Epidermal melanocyte (primary cell): ENCODE data around the gene CCNI2.

Source experiments
- DNase-seq: peaks from one replicate; pipeline ENCODE4 v3.0.0; 2011; ENCODE audit warnings: low spot score; ENCODE audit not compliant: insufficient read length

CCNI2 gene

DNA sequence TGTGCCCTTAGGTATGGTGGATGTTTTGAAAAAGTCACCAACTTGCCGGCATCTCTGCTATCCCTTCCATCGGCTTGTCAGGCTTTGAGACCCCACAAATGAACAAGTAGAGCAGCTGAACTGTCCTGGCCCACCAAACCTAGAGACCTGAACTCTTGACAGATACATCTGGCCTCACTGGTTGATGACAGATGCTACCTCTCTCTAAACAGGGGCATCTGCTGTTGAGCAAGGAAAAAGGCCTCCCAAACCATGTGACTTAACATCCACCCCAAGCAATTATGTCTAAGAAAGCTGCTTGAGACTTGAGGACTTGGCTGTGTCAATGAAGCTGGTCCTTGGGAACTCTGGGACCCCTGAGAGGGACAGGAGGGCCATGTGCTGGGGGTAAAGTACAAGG lies 2.3 kb downstream of the CCNI2 start:
- DNase-seq = no peak

DNA sequence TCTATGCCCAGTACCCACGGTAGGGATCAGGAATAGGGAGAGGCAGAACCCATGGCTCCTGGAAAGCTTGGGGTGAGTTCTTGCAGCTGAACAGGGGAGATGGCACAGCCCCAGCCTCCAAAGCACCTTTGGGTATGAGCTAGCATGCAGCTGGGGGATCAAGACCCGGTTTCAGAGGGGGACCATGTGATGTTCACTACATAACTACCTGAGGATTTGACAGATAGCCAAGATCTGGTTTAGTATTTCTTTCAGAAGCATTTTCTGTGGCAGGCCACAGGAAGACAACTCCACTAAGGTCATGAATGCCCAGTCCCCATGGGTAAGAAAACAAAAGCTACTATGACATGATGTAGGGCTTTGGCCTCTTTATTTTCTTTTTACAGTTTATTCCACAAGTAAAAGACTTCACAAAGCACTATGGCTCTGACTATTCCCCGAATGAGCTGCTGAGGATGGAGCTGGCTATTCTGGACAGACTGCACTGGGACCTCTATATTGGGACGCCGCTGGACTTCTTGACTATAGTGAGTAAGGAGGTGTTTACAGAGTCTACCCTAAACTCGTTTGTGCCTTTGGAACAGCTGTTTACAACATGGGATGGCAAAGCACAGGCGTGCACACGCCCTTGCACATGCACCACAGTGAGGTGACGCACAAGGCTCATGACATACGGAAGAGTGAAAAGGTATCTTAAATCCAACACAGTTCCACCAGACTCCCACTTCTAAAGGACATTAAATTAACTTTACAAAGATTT lies 3.4 kb downstream of the CCNI2 start:
- no peak for DNase-seq

DNA sequence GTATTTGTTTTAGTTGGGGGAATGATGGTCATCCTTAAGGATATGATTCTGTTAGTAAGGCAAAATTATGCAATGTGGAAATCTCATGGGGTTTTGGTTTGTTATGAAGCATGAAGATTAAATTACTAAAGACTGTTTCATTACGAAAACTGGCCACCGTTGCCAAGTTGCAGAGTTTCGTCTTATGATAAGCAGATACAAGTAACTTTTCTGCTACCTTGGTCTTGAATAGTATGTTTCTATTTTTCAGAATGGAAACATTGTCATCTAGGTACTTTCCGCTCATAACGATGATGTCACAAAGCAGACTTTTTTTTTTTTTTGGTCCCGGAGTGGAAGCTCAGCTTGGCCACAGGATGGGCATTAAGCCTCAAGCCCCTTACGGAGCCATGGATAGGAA lies 4.2 kb downstream of the CCNI2 start:
- DNase-seq = no peak

DNA sequence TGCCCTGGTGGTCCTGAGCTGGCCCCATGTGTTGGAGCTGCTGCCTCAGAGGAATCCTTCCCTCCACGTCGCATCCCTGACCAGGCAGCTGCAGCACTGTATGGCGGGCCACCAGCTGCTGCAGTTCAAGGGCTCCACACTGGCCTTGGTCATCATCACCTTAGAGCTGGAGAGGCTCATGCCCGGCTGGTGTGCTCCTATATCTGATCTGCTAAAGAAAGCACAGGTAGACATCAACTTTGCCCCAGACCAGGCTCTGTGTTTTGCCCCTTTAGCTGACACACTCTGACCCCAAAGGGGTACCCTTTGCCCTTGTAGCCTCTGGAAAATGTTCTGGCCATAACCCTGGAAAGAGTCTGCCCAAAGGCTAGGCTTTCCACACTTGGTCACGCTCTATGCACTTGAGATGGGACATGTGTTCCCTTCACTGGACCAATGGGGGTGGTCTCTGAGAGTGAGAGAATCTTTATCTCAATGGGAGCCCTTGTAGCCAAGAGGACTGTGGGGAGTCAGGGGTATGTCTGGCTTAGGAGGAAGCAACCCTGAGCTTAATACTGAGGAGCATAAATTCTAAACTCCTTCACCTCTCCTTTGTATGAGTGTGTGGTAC lies 4.8 kb downstream of the CCNI2 start:
- DNase-seq = no peak

DNA sequence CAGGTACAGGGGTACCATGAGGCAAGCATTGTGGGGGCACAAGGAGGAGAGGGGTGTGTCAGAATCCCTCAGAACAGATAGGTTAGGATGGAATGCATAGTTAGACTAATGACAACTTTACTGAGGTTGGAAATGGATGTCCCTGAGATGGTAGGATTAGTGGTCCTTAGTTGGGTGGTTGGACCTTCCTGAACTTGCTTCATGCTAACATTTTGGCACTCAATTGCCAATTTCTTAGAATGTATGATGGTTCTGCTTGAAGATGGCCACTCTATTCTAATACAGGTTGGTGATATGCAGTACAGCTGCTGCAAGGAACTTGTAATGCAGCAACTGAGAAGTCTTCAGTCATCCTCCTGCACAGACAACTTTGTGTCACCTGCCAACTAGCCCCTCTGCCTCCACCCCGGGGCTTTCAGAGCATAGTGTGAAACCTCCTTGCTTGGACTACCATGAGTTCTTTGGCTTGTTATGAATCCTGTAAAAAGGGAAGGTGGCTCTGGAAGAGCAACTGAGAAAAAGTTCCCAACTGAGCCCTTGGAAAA lies 5.4 kb downstream of the CCNI2 start:
- no peak for DNase-seq

DNA sequence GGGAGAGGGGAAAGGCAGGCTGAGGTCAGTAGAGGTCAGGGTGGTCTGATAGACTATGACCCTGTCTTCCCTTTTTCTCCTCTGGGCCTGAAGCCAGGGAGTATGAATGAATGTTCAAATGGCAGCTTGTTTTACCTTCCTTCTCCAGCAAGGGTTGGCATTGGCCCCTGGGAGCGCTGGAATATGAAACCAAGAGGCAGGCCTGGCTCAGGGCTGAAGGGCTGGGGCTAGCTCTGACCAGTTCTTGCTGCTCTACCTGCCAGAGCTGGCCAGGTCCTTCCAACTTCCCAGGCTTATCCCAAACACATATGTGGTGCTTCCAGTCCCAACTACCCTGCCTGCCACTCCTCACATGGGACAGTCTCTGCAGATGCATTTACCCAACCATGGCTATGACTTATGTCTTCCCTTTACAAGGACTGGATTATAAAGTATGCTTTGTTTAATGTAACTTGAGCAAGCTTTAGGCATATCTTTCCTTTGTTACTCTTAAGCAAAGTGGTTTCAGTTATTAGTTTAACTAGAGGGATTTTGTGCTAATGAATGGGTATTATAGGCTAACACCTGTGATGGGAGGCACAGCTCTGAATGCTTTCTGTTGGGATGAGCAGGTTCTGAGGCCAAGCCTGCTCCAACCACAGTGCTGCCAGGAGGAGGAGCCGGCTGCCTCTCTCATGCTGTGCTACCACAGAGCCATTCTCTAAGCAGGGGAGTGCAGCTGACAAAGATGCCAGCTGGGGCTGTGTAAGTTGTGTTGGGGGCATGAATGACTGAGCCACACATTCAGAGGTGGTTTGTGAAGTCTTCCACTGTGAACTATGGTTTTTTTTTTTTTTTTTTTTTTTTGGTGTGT lies 6.1 kb downstream of the CCNI2 start:
- DNase-seq = no peak

DNA sequence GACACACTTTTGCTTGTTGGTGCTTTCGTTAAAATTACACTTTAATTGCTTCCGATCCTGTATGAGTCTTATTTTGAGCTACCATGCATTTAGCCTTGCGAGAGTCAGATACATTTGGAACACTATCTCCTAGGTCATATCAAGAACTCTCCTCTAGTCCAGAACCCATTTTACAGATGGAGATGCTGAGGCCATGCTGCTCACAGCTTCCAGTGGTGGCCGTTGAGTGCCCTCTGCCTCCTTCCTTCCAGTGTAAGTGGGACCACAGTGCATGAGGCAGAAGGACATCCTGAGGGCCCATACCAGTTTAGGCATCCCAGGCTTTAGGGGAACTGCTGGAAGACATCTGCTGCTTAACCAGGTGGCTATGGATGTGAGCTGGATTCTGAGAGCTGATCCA lies 6.9 kb downstream of the CCNI2 start:
- no peak for DNase-seq

DNA sequence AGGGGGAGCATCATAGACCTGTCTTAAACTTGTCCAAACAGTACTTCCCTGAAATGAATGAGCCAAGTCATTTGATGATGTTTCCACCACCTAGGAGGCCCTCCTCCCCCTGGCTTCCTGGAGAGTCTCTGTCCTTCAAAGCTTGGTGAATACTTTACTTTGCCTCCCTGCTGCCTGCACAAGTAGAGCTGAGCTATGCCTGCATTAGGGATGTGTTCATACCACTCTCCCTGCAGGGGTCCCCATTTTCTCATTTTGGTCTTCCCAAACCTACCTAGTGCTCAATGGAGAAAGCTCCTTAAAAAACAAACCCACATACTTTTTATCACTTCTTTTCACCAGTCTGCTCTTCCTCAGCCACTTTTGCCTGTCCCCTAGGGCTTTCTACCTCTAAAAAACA lies 7.7 kb downstream of the CCNI2 start:
- no peak for DNase-seq

DNA sequence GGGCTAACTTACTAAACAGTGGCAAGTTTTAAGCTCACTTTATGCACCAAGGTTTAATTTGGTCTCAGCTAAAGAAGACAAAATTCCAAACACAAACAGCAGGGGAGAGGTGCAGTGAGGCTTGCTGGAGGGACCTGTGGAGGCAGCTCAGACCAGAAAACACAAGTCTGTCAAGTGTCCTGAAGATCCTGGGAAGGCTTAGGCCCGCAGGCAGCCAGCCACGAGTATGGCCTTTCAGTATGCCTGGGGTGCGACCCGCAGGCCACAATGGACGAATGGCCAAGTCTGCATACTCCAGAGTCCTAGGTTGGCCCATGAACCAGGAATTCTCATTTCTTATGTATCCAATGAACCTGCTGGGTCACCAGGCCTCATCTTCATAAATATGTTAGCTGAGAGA lies 9.3 kb downstream of the CCNI2 start:
- no peak for DNase-seq

DNA sequence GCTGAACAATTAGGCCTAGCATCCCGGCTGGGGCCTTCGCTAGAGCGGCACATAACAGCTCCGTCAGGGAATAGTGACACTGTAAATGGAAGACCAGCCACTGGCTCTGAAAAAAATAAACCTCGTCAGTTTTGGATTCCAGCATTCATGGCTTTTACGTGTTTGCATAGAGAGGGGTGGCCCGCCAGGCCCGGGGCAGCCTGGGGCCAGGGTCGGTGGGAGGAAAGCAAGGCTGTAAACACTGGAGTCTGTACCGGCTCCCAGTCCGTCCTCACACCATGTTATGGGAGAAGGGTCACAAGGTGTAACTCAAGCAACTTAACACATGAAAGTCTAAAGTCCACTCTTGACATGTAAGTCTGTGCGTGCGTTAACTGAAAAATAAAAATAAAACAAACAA lies 11.2 kb downstream of the CCNI2 start:
- DNase-seq = no peak

DNA sequence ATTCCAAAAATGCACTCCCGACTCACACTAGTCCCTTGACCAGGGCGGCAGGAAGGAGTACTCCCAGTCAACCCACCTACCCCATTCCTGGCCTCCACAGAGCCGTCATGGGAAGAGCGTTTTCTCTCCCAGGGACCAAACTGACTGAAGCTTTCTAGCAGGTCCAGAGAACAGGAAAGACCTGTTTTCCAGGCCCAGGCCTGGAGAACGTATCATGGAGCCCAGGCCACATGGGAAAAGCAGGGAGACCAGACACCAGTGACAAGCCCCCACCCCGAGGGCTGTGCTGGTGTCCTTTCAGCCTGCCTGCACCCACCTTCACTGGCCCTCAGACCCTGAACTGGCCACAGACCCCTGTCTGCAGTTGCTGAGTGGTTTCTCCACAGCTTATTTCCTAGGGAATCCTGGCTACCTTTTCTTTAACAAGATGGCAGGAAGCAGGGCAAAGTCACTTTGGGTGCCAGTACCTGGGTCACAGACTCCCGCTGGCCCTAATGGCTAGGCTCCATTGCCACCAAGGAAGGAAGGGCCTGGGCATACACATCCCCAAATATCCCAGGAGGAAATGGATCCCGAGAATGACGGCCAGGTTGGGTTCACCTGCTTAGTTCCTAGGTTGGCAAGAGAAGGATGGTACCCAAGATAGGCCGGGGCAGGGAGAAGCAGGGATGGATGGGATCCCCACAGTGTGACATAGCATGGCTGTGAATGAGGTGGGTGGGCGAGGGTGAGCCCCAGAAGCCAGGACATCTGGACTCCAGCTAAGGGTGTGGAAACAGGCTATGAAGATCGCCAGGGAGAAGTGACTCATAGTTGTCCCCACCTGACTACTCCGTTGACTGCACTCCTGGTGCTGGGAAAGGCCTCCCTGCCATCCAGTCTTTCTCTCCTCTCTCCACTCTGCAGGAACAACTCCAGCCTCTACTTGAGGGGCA lies 12.2 kb downstream of the CCNI2 start:
- no peak for DNase-seq

DNA sequence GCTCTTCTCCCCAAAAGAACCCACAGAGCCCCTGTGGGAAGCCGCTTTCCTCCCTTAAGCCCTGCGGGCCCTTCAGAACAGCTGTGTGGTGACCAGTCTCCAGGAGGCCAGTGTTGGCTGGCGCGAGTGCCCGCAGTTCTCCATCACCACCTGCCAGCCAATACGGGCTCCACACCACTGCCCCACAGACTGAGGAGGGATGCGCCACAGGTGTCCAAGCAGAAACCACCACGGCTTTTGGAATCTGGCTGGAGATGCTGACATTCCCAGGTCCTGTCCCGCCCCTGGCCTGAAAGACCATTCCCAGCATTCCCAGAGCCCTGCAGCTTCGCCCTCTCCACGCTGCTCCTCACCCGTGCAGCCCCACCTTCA lies 12.8 kb downstream of the CCNI2 start:
- no peak for DNase-seq

DNA sequence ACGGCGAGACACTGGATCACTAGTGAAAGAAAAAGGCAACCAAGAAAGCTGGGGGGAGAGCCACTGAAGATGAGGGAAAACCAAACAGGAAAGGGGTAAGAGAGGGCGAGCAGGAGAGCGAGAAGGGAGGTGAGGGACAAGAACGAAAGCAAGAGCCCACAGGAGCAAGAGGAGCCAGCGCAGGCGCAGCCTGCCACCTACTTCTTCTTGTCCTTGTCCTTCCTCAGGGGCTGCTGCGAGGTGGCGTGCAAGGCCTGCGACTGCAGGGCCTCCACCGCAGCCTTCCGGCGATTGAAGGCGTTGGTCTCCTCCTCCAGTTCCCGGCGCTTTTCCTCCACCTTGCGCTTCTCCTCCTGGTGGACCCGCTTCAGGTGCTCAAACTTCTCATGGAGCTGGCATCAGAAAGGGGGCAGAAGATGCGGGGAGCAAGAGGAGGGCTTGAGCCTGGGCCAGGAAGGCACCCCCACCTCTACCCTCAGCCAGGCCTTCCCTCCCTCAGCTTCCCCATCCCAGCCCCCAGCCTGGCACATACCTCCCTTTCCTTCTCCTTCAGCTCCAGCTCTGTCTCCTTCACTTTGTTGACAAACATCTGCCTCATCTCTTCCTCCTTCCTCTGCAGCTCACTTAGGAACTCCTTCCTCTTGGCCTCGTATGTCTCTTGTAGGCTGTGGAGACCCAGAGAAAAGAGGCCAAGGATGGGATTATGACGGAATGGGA lies 13.5 kb downstream of the CCNI2 start:
- DNase-seq = no peak

DNA sequence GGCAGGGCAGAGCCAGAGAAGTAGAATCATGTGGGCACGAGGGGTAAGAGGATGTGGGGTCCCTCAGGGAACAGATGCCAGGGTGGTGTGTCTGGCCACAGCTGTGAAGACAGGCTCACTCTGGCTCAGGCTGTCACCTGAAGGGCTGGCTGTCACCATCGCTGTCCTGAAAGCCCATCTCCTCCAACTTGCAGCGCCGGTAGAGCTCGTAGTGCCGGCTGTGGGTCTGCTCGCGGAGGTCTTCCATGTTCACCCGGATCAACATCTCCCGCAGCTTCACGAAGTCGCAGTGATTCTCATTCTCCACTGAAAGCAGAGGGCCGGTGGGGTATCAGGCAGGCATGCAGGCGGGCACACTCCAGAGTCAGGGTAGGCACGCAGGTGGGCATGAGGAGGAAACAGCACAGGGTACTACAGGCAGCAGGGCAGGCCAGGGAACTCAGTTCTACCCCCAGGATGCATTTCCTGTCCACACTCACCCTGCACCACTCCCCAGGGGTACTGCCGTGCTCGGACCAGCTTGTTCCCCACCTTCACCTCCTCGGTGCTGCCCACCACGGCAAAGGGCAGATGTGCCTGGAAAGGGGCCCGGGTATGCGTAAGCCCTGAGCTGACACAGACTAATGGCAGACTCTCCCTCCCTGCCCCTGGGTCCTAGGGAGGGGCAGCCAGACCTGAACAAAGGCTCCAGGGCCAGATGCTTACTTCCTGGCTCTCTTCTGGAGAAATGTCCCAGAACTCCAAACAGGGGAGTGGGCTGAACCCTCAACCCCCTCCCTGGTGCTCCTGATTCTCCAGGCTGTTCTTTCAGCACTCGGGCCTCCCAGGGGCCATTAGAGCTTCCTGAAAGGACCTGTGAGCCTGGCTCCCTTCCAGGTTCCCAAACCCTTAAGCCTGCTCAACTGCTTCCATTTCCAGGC lies 14.4 kb downstream of the CCNI2 start:
- no peak for DNase-seq

DNA sequence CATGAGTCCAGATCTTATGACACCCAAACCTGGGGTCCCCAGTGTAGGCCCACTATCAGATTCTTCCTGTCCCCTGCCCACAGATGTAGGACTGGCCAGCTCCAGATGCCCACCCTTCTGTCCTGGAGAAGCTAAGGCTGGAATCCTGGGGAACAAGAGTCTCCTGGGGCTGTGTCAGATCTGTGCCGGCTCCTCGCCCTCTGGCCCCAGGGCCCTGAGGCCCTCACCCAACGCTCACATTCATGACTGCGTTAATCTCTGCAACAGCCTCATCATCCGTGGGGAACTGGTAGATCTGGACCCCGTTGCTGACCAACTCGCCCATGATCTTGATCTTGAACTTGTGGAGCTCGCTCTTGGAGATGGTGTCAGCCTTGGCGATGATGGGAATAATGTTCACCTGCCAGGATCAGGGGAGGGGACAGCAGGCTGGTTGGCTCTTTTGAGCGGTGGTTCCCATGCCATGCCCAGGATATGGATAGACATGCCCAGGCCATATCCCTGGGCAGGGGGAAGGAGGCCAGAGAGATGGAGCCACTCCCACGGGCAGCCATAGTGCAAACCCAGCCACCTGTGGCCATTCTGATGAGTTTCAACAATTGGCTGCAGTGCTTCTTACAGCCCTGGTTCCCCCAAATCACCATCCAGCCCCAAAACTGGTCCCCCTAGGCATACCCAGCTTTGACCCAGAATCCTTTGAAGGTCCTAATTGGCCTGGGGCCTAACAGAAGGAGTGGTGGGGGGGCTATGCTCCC lies 15.2 kb downstream of the CCNI2 start:
- no peak for DNase-seq

DNA sequence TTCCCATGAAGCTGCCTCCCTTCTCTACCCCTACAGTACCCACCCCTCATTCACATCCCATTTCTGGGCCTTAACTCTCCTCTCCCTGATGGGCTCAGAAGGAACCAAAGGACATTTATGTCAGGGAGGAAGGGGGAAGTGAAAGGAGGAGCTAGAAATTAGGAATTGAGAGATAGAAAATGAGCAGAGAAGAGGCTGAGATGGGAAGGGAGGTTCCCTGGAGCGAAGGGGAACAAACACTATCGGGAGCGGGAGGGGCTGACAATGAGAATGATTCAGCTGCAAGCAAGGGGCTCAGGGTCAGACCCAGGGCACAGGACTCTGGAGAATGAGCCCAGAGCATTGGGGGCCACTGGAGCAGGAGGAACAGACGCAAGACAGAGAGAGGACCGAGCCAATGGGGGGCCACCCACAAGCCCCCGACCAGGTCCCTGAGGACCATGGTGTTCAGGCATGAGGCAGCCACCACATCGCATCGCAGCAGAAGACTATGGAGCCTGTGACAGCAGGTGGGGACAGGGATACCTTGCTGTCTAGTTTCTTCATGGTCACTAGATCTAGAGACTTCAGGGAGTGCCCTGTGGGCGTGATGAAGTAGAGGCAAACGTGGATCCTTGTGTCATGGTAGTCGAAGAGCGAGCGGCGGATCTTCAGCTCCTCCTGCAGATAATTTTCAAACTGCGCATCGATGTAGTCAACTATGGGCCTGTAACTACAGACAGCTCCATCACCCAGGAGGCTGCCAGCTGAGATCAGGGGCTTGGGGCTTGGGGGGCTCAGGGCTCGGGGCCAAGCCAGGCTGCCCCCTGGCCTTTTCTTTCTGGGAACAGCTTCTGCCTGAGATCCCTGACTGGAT lies 16.2 kb downstream of the CCNI2 start:
- DNase-seq = no peak

DNA sequence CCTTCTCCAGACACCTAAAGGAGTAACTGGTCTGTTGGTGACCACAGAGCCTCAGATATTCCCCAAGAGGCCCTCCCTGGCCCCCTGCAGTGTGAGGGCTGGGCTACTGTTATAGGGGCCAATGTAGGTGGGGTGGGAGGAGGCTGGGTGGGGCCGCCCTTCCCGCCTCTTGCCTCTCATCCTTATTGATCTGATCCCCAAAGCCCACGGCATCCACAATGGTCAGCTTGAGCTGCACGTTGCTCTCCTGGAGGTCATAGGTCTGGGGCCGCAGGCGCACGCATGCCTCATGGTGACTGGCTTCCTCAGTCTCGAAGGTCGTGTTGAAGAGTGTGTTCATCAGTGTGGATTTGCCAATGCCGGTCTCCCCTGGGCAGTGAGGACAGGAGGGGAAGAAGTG lies 16.8 kb downstream of the CCNI2 start:
- DNase-seq = no peak
